ENCODE results near the gene CCDC167. TPM values are rescaled to one million over a fixed set of nuclear protein-coding genes. Genes with fewer than 3 reads are reported as not detected.

CCDC167 gene
- total and polyA plus RNA-seq, 10 of the 15 experiments (the other 5 are each of a cell fraction or from before 2014, with no cell fraction given), result 74.9 to 380 (median 137) TPM

GRCh38 chr6:37477656-37478435 lies 21.8 kb downstream of the CCDC167 start:
- no peaks in the 10 kb centered on the region for H4K20me1 ChIP-seq (ENCODE audit: control insufficient read depth, insufficient read depth)
- in situ Hi-C loops (cut with MboI), result no loop called here
- H3K9ac ChIP-seq (ENCODE audit: control insufficient read depth, insufficient read depth, low read length), result no peak overlapping the region
- SMC1A ChIA-PET (ENCODE audit: uncharacterized antibody, unreplicated experiment), result no interaction called here
- CTCF ChIA-PET, result interaction anchor here (0.8 kb wide), 2 partner anchors 61 to 88 kb away, joined by 3 read pairs; no protein-coding TSS in a partner anchor
- intact Hi-C loops (cut with micrococcal nuclease; ENCODE audit: unreplicated experiment), result no loop called here
- 74% methylated on average over 16 of the region's 18 CpGs for WGBS (ENCODE audit: insufficient coverage, insufficient replicate concordance, low lambda C conversion rate, missing lambda C conversion rate)
- no peak for ATAC-seq
- H3K79me2 ChIP-seq (ENCODE audit: control insufficient read depth, insufficient read depth, low read length), result no peaks in the 10 kb centered on the region
- POLR2A ChIA-PET, result no interaction called here
- H3K4me2 ChIP-seq (ENCODE audit: control insufficient read depth, insufficient read depth), result no peak overlapping the region
- no peaks in the 10 kb centered on the region for H3K27me3 ChIP-seq (replicated peaks in 1 of 2; ENCODE audit: control insufficient read depth in 2 of 2, insufficient read depth in 2 of 2, low read length in 1 of 2)
- RAD21 ChIA-PET (ENCODE audit: unreplicated experiment), result interaction anchor here (1.3 kb wide), 1 partner anchor 214 kb away, joined by 3 read pairs; no protein-coding TSS in a partner anchor
- no peak for TF ChIP-seq ETV6 (conservative IDR thresholded peaks at IDR 0.05 in 1 of 2, IDR thresholded peaks at IDR 0.05 in 1 of 2; ENCODE audit: borderline replicate concordance in 1 of 2, low read depth in 1 of 2)
- TF ChIP-seq POLR2AphosphoS5 (IDR thresholded peaks at IDR 0.05; ENCODE audit: low read length), result 0 out of 2 replicates have a peak, but pooled peaks have one; percentile 20
- TF ChIP-seq, protein P1, sequence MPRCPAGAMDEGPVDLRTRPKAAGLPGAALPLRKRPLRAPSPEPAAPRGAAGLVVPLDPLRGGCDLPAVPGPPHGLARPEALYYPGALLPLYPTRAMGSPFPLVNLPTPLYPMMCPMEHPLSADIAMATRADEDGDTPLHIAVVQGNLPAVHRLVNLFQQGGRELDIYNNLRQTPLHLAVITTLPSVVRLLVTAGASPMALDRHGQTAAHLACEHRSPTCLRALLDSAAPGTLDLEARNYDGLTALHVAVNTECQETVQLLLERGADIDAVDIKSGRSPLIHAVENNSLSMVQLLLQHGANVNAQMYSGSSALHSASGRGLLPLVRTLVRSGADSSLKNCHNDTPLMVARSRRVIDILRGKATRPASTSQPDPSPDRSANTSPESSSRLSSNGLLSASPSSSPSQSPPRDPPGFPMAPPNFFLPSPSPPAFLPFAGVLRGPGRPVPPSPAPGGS (IDR thresholded peaks at IDR 0.05; ENCODE audit: borderline replicate concordance, insufficient read depth, low read depth, low read length, poor library complexity, severe bottlenecking), result no peak
- peak; percentile 29 for TF ChIP-seq POLR2A (IDR thresholded peaks at IDR 0.05; ENCODE audit: low read depth, low read length)
- TF ChIP-seq, protein P2, sequence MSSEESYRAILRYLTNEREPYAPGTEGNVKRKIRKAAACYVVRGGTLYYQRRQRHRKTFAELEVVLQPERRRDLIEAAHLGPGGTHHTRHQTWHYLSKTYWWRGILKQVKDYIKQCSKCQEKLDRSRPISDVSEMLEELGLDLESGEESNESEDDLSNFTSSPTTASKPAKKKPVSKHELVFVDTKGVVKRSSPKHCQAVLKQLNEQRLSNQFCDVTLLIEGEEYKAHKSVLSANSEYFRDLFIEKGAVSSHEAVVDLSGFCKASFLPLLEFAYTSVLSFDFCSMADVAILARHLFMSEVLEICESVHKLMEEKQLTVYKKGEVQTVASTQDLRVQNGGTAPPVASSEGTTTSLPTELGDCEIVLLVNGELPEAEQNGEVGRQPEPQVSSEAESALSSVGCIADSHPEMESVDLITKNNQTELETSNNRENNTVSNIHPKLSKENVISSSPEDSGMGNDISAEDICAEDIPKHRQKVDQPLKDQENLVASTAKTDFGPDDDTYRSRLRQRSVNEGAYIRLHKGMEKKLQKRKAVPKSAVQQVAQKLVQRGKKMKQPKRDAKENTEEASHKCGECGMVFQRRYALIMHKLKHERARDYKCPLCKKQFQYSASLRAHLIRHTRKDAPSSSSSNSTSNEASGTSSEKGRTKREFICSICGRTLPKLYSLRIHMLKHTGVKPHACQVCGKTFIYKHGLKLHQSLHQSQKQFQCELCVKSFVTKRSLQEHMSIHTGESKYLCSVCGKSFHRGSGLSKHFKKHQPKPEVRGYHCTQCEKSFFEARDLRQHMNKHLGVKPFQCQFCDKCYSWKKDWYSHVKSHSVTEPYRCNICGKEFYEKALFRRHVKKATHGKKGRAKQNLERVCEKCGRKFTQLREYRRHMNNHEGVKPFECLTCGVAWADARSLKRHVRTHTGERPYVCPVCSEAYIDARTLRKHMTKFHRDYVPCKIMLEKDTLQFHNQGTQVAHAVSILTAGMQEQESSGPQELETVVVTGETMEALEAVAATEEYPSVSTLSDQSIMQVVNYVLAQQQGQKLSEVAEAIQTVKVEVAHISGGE (CRISPR knock-in tag; IDR thresholded peaks at IDR 0.05), result no peak
- no peak for TF ChIP-seq SP1 (IDR thresholded peaks at IDR 0.05; ENCODE audit: low read depth, low read length)
- TF ChIP-seq KAT2A (conservative IDR thresholded peaks at IDR 0.05; ENCODE audit: control insufficient read depth, low read depth, low read length), result no peak
- TF ChIP-seq SMAD5 (IDR thresholded peaks at IDR 0.05; ENCODE audit: low read depth), result no peak
- no peak for TF ChIP-seq EP300 (IDR thresholded peaks at IDR 0.05; ENCODE audit: borderline replicate concordance in 1 of 2, control insufficient read depth in 1 of 2, low read depth in 2 of 2, low read length in 2 of 2)
- peaks cover 49 to 50% of the 10 kb centered on the region in 2 experiments for H3K36me3 ChIP-seq (ENCODE audit: control insufficient read depth in 2 of 2, insufficient read depth in 2 of 2, low read length in 1 of 2)
- H3K4me1 ChIP-seq (ENCODE audit: control insufficient read depth, insufficient read depth, low read length), result no peaks in the 10 kb centered on the region; the same call in 1 of the 2 replicates
- no peaks in the 10 kb centered on the region for H3K9me3 ChIP-seq (replicated peaks; ENCODE audit: control insufficient read depth, insufficient read depth, low read length)
- BruUV-seq (replicated peaks), result no TSS peak
- no peak overlapping the region for H2AFZ ChIP-seq (ENCODE audit: control insufficient read depth, low read depth, low read length)
- H3K27ac ChIP-seq (ENCODE audit: control insufficient read depth, insufficient read depth), result no peak overlapping the region
- DNase-seq (ENCODE audit: low read depth, low spot score), result no peak
- FAIRE-seq, result no peak
- no peak overlapping the region for H3K4me3 ChIP-seq
